ENCODE measurements around the gene HLA-DOB. TPM values are rescaled to one million over a fixed set of nuclear protein-coding genes. Genes with fewer than 3 reads are reported as not detected.

The HLA-DOB gene
- total RNA-seq, 1 donor from 2014 or later = 1.8 TPM

DNA sequence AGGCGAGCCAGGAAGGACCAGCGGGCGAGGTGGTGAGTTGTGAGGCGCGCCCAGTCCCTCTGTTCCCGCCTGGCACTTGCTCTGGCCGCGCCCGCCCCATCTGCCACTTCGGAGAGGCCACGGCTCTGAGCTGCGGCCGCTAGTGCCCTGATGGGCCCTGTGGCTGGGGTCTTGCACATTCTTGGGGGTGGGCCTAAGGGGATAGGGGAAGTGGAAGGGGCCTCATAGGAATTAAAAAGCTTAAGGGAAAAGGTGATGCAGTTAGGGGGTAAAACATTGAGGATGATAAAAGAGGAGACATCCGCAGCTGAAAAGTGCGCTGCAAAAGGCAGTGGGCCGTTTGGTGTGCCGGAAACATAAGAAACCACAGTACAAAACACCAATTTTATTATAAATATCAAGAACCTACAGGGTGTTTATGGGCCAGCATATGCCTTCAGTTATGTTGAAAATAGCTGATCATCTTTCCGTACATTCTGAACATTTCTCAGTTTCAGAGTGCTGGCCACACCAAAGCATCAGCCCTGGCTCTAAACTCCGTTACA lies 28.1 kb upstream of the HLA-DOB start:
- DNase-seq (ENCODE audit: low spot score) (no peak), ATAC-seq (no peak)
- intact Hi-C loops (cut with DNase I) = no loop called here

DNA sequence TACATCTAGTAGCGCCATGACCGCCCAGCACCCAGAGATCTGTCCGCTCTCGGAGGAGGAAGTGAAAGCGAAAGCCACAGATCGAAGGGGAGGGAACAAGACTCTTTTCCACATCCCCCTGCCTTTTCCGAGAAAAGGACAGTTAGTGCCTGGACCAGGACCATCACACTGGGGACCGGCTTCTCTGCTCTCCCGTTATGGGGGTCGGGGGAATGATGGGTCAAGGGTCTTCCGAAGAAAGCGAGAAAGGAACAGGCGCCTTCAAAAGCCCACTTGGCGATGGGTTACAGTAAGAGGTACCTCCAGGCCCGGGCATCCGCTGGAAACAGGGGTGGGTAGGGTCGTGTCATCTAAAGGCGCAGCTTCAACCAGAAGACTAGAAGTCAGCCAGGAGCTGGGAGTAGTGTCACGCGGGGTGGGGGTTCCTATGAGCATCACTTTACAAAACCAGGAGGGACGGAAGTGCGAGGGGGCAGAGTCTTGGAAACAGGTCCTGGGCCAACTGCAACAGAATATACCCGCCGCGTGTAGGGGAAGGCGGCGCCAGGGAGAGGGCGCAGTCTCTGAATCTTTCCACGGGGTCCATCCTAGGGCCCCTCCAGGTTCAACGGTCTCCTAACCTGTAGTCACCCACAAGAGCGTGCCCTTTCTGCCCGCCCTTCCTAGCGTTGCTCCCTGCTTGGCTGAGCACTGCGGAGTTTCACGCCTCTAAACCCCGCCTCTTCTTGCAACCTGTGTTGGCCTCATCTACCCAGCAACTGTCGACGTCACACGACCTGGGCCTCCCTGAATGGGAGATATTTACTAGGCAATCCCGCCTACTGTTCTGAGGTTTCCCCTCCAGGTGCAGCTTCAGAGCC lies 27.4 kb upstream of the HLA-DOB start, which contains the start of gene PSMB8:
TSS of gene PSMB8 (minus strand) at position 69 of the 860 bp plus-strand sequence. CDS start at position 18, 51 bp downstream.
- peak; percentile 98 for ATAC-seq
- peak; percentile 99 for DNase-seq (ENCODE audit: low spot score)
- intact Hi-C loops (cut with DNase I) = no loop called here

DNA sequence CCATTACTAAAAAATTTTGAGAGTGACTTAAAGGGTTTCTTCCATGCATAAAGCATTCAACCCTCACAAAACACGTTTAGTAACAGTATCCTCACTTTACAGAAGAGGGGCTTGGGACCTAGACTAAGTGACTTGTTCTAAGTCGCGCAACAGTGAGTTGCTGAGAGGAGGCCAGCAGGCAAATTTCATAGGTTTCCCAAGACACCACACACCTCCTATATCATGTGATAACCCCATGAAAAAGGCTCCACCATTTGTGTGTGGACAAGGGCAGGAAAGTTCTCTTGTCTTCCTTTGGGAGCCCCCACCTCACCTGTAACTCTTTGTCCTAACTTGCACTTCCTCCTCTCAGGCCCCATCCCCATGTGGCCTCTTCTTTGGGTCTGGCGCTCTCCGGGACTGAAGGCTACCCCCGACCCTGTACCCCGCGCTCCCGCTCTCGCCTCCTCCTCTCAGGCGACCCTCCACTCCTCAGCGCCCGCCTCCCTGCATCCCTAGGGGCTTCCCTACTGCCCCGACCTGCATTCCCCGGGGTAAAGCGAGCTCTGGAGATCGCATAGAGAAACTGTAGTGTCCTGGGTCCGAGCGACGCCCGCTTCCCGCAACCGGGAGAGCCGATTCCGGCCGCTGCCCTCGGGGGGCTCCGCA lies 26.7 kb upstream of the HLA-DOB start:
- ATAC-seq = peak; percentile 2
- intact Hi-C loops (cut with DNase I) = no loop called here
- DNase-seq (ENCODE audit: low spot score) = no peak

DNA sequence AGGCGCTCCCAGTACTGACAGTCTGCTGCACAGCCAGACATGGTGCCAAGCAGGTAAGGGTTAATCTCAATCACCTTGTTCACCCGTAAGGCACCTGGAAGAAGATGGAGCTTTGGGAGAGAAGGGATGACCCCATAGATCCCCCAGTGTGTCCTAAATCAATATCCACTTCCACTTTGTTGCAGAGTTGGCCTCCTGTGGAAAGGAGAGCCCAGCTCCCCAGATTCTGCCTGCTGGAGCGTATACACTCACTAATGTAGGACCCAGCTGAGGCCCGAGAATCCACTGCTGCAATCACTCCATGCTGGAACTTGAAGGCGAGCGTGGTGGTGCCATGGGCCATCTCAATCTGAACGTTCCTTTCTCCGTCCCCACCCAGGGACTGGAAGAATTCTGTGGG lies 25.9 kb upstream of the HLA-DOB start:
- DNase-seq (ENCODE audit: low spot score) (no peak), ATAC-seq (no peak)
- intact Hi-C loops (cut with DNase I) = no loop called here

DNA sequence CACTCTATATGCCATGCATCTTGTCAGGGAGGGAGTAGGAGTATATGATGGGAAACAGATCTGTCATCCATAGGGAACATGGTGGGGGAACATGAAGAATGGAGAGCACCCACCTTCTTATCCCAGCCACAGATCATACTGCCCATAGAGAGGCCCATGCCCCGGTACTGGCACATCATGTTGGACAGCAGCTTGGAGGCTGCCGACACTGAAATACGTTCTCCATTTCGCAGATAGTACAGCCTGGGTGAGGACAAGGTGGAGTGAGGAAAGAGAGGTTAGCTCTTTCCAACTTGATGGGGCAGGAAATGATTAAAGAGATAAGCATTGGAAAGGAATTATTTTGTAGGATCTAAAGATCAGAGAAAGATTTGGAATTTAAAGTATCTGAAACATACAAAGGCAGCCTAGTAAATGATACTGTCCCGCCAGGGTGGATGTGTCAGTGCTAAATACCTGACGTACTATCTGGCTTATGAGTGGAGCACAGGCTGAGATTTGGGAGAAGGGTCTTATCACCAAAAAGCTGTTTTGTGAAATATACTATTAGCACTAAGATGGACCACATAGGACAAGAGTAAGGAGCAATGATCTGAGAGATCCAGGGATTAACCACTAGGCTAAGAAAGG lies 25.3 kb upstream of the HLA-DOB start:
- intact Hi-C loops (cut with DNase I) = no loop called here
- ATAC-seq = no peak
- DNase-seq (ENCODE audit: low spot score) = no peak

DNA sequence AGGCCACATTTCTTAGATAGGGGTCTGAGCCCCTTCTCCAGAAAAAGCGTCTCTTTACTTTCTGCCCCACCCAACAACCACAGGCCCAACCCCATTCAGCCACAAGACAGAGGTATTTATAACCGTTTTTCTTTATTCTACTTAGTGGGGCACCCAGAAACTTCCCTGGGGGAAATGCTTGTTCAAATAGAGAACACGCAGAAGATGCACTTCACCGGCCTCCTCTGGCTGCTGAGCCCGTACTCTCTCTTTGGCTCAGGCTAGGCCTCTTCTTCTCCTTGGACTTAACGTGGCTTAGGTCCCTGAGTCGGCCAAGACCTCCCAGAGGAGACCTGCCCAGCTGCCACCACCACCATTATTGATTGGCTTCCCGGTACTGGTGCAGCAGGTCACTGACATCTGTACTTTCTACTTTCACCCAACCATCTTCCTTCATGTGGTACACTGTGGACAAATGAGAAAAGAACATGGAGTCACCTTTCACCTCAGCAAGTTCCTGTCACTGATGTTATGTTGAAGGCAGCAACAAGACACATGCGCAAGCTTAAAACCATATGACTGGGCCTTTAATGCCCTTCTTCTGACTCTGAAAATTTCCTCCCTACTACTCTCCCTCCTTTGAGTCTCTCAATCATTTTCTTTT lies 23.9 kb upstream of the HLA-DOB start:
- DNase-seq (ENCODE audit: low spot score) (no peak), ATAC-seq (no peak)
- intact Hi-C loops (cut with DNase I) = no loop called here

DNA sequence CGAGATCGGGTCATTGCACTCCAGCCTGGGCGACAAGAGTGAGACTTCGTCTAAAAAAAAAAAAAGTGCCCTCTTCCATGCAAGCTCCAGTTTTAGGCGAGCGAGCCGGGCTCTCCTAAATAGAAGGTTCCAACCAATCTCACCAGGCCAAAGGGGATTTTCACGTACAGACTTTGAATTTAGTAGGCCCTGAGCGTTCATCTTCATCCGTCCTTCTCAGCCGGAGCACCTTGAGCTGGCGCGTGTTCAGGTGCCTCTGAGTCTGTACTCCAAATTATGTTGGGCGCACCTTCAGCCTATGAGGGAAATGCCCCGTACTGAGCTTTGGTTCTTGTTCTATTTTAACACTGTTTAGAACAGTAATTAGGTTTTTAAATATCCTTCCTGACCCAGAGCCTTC lies 22.6 kb upstream of the HLA-DOB start:
- DNase-seq (ENCODE audit: low spot score) (no peak), ATAC-seq (no peak)
- intact Hi-C loops (cut with DNase I) = no loop called here

DNA sequence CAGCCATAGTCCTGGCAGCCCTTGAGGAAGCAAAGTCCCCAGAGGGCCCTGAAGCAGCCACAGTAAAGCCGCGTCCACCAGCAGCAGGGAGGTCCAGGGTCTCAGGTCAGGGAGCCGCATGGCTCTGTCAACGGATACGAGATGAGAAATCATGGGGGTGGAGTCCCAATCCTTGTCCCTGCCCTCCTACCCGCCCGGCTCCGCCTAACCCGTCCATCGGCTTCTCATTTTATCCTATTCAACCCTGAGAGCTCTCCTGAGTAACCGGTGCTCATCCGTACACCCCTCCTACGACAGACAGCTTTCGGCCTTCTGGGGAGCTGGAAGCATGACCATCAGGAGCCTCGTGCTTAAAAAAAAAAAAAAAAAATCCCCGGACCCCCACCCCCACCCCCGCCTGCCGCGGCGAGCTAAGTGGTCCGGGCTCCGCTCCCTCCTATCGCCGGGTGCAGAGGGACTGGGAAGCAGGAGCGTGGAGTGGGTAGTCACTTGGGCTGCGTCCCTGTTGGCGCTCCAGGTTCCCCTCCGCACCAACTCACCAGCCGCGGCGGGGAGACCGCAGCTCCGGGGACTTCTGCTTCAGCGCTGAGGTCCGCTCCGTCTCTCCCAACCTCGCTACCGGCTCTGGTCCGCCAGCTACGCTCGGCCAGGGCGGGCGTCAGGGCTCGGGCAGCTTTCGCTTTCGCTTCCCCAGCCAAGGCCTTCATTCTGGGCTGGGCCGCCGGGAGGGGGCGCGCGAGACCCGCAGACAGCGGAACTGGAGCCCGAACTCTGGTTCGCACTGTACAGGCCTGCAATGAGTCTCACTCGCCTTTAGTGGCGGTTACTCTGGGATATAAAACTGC lies 21.5 kb upstream of the HLA-DOB start, which contains the start of gene TAP2:
TSS of gene TAP2 (minus strand) at position 626 of the 845 bp plus-strand sequence. CDS start at position 120, 506 bp downstream.
- DNase-seq (ENCODE audit: low spot score) (peak; percentile 99), ATAC-seq (peak; percentile 97)
- intact Hi-C loops (cut with DNase I) = no loop called here

DNA sequence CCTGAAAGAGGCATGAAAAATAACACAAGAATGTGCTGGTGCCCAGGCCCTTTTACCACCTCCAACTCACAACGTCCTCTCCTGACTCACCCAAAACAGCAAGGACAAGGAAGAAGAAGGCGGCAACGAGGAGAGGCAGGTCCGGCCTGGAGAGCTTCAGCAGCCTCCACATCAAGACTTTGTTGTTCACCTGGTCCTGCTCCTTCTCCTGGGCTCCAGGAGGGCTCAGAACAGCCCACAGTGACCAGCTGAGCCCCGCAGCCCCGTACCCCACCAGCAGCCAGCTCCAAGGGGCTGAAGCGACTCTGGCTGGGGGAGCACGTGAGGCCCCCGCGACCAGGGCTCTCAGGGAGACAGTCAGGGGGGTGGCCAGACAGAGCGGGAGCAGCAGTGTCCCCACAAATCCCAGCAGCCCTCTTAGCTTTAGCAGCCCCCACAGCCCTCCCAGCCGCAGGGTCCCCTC lies 20.9 kb upstream of the HLA-DOB start:
- ATAC-seq = no peak

DNA sequence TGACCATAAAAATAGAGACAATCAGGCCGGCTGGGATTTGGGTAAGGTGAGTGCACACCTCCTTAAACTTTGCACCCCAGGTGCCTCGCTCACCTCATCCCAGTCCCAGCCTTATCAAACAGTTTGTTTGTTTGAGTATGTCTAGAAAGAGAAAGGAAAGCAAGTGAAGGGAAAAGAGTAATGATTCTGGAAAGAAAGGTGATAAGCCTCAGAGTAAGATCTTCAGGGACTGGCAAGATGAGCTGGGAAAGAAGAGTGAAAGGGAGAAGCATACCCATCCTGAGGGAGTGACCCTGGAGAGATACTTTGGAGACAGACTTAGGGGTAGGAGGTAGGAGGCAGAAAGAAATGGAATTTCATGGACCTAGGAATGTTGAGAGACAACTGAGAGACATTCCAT lies 20.1 kb upstream of the HLA-DOB start:
- intact Hi-C loops (cut with DNase I) = no loop called here
- ATAC-seq (no peak), DNase-seq (ENCODE audit: low spot score) (no peak)

More for the DNA sequence above, 20.9 kb upstream of the HLA-DOB start:
- DNase-seq (ENCODE audit: low spot score) = no peak
- intact Hi-C loops (cut with DNase I) = no loop called here

DNA sequence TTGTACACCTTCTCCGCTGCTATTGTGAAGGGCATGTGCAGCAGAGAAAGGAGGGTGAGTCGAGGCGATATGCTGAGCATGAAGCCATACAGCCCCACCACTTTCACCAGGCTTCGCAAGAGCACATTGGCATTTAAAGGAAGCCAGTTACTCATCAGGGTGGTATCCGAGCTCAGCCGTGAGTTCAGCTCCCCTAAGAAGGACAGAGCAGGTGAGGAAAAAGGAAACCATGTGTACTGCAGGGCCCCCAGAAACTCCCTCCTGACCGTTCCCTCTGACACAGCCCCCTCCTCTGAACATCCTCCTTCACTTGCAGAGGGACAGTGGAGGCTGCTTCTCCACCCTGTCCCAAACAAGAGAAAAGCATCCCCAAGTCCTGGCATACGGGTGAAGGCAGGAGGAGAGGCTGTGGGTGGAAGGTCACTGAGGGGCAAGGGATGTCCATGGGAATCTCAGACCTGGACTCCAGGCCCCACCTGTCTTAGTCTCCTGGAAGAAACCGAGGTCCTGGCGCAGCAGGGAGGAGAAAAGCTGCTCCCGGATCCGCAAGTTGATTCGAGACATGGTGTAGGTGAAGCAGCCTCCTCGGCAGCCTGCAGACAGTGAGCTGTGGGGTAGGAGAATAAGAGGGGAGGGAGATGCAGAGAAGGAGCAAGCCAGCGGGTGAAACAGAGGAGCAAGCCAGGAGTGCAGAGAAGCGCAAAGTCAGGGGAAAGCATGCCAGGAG lies 18.5 kb upstream of the HLA-DOB start:
- intact Hi-C loops (cut with DNase I) = no loop called here
- ATAC-seq (no peak), DNase-seq (ENCODE audit: low spot score) (no peak)

DNA sequence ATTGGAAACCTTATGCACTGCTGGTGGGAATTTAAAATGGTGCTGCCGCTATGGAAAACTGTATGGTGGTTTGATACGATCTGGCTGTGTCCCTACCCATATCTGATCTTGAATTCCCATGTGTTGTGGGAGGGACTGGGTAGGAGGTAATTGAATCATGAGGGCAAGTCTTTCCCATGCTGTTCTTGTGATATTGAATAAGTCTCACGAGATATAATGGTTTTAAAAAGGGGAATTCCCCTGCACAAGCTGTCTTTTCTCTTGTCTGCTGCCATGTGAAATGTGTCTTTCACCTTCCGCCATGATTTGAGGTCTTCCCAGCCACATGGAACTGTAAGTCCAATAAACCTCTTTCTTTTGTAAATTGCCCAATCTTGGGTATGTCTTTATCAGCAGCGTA lies 16.9 kb upstream of the HLA-DOB start:
- intact Hi-C loops (cut with DNase I) = no loop called here
- DNase-seq (ENCODE audit: low spot score) (no peak), ATAC-seq (no peak)

DNA sequence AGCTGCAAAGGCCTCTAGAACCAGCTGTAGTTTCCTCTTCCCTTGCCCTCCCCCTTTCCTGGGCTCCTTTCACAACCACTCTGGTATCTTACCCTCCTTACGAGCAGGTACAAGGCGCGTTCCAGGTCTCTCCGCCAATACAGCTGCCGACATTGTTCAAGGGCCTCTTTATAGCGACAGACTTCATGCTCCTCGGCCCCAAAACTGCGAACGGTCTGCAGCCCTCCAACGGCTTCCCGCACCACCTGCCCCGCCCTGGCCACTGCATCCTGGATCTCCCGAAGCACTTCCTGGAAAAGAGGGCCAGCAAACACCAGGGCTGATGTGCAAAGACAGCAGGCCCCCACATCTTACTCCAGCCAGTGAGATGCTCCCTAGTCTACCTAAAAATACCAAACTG lies 15.7 kb upstream of the HLA-DOB start:
- DNase-seq (ENCODE audit: low spot score) = no peak
- ATAC-seq = no peak
- intact Hi-C loops (cut with DNase I) = no loop called here

DNA sequence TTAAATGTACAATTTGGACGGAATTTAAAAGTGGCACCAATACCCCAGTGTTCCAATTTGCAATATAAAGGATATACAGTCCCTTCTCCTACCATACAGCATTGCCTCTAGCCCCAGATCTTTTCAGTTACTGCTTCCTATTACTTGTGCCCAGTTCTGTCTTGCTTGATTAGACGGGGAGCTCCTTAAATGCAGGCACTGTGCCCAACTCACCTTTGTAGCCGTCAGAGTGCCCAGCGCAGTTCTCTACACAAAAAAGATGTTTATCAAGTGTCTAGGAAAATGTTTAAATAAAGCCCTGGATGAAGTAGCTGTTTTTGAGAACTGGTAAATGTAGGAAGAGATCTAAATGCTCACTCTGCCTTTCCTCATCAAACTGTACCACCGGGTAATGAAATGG lies 14.1 kb upstream of the HLA-DOB start:
- intact Hi-C loops (cut with DNase I) = no loop called here
- DNase-seq (ENCODE audit: low spot score) = no peak
- ATAC-seq = no peak

DNA sequence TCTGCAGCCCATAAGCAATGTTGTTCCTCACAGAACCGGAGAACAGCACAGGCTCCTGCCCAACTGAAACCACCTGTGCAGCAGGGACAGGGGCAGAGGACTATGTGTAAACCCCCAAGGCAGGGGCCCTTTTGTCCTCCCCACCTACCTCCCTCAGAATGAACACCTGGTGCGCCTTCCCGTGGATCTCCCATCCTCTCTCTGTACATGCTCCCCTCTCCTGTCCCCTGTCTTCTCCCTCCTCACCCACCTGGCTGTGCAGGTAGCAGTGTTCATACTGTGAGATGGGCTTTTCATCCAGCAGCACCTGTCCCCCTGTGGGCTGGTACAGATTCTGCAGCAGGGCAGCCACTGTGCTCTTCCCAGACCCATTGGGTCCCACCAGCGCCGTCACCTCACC lies 13.2 kb upstream of the HLA-DOB start:
- DNase-seq (ENCODE audit: low spot score) (no peak), ATAC-seq (no peak)
- intact Hi-C loops (cut with DNase I) = no loop called here

DNA sequence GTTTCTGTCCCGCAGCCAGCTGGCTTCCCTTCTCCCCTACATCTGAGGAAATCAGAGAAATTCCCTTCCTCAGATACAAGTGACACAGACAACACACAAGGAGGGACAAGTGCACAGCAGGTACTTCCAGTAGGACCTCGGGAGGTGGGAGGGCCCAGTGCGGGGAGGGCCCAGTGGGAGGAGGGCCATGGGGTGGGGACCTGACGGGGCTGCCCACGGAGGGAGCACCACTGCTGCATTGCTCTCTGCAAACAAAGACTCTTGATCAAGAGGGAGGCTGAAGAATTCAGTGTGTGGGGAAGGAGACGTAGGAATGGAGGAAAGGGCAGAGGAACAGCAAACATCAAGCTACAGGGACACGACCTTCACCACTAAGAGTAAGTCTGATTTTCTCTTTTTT lies 12.7 kb upstream of the HLA-DOB start:
- no peak for DNase-seq (ENCODE audit: low spot score)
- ATAC-seq = no peak
- intact Hi-C loops (cut with DNase I) = no loop called here

DNA sequence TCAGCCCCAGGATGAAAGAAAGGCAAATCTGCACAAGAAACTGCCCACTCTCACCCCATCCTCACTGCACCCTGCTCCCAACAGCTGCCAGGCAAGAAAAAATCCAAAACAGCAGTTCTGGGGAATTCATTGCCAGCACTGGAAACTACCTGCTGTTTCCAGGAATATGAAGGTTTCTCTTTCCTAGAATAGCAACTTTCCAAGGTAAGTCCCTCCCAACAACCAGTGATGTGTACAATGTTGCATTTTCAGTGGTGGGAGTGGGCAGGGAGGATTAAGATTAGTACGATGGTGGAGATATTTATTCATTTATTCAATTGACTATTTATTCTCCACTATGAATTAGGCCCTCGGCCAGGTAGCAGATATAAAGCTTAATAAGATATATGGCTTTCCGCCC lies 10.2 kb upstream of the HLA-DOB start:
- intact Hi-C loops (cut with DNase I) = no loop called here
- DNase-seq (ENCODE audit: low spot score) = no peak
- ATAC-seq = no peak

DNA sequence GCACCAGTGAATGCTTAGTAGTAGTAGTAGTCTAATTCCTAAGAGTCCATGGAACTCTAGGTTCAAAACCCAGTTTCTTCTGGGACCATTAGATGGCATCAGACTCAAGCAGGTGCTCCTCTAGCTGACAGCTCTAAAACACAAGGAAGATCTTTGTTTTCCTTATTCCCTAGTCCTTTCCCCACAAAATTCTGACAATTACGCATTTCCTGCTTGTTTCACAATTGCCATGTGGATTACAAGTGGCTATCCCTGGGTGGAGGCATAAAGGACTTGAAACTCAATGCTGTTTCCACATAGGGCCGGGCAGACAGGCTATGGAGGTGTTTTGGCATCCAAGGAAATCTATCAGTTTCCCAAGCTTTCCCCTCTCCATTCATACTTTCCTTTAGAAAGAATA lies 9.2 kb upstream of the HLA-DOB start:
- DNase-seq (ENCODE audit: low spot score) = no peak
- intact Hi-C loops (cut with DNase I) = no loop called here

More for the DNA sequence above, 9.2 kb upstream of the HLA-DOB start:
- peak; percentile 94 for ATAC-seq
